ENCODE data around the gene TACSTD2.
"Not testable (repeated sequence)": the region's sequence is repeated elsewhere in the genome, so short reads cannot be mapped to it uniquely, and the experiment has no call there.

TACSTD2 gene

DNA sequence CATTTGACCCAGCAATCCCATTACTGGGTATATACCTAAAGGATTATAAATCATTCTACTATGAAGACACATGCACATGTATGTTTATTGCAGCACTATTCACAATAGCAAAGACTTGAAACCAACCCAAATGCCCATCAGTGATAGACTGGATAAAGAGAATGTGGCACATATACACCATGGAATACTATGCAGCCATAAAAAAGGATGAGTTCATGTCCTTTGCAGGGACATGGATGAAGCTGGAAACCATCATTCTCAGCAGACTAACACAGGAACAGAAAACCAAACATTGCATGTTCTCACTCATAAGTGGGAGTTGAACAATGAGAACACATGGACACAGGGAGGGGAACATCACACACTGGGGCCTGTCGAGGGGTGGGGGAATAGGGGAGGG, 13.3 kb downstream of the TACSTD2 start:
- not testable (repeated sequence) for DNase-seq (ENCODE audit: low spot score)

DNA sequence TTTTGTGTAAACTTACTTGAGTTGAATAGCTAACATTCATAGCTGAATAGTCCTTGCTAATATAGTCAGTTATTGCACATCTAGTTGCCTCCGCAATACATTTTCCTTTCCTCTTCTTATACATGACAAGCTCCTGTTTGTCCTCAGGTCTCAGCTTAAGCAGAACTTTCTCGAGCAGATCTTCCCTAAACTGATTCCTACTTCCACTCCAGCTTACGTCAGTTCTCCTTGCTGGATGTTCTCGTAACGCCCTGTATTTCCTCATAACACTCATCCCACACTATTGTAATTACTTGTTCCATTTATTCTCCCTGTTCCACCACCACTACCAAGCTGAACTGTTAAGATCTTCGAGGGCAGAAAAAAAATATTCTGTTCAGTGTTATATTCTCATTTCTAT, 15.4 kb downstream of the TACSTD2 start:
- no peak for DNase-seq (ENCODE audit: low spot score)

DNA sequence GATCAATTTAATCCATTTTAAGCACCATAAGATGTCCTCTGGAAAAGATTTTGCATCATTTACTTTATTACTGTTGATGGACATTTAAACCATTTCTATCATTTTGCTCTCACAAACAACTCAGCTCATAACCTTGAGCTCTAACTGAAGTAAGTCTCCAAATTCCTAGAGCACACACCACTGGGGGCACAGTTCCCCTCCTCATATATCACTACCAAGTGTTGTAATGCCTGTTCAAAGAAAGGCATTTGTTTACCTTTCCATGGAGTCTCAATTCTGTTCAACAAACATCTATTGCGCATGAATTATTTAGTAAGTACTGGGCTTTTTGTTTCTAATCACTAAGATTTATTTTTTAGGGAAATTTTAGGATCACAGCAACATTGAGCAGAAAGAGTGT, 21.7 kb downstream of the TACSTD2 start:
- DNase-seq (ENCODE audit: low spot score), result no peak

GRCh38 chr1:58551186-58552140, 25.6 kb downstream of the TACSTD2 start:
- DNase-seq (ENCODE audit: low spot score), result no peak

DNA sequence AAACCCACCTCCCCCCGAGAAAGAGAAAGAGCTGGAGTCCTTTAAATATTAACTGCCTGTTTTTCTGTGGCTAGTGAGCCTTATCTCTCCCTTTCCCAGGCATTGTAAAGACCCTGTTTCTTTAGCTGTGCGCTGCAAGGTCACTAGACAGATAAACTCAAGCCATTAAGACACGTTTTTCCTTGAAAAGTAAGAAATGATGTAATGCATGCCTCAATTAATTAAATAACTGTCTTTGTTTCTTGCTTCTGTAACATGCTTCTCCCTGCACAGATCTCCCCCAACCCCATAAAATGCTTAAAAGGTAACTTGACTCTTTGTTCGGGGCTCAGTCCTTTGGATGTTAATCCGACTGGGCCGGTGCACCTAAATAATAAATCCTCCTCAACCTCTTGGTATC, 27.8 kb downstream of the TACSTD2 start:
- not testable (repeated sequence) for DNase-seq (ENCODE audit: low spot score)

- DNase-seq (ENCODE audit: low spot score), result no peak
Measured at GRCh38 chr1:58548371-58548770, 28.7 kb downstream of the TACSTD2 start.

DNA sequence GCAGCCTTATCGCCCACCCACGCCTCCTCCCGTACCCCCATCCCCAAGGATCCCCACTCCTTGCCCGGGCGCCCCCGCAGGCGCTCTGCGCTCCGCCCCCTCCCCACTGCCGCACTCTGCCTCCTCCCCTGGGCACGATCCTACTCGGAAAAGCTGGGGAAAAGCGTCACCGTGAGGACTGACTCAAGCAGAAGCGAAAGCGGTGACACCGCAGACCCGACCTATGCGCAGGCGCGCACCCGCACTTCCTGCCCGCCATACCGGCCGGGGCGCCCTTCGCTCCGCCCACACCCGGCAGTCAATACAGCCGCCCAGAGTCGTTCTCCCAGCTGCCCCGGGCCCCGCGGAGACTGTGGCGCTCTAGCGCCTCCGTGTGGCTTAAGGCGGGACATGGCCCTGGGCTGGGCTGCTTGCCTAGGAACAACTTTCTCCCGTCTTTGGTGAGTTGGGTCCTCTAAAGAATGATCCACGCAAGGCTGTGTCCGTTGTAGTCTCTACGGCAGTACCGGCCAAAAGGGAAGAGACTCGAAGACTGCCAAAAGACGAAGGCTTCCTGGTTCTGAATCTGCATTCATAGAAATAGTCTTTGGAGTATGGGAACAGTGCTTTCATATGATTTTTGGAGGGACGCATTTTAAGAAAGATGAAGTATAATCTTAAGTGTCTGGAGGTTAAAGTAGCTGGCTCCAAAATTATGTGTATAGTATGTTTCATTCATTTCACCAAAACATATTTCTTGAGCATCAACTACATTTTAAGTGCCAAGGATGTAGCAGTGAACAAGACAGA, 30.3 kb downstream of the TACSTD2 start, which contains the start of gene OMA1:
OMA1 (minus strand) TSS at position 207 of the 789 bp plus-strand sequence. CDS start 7,432 bp downstream, outside the sequence.
- peak; percentile 91 for DNase-seq (ENCODE audit: low spot score)

DNA sequence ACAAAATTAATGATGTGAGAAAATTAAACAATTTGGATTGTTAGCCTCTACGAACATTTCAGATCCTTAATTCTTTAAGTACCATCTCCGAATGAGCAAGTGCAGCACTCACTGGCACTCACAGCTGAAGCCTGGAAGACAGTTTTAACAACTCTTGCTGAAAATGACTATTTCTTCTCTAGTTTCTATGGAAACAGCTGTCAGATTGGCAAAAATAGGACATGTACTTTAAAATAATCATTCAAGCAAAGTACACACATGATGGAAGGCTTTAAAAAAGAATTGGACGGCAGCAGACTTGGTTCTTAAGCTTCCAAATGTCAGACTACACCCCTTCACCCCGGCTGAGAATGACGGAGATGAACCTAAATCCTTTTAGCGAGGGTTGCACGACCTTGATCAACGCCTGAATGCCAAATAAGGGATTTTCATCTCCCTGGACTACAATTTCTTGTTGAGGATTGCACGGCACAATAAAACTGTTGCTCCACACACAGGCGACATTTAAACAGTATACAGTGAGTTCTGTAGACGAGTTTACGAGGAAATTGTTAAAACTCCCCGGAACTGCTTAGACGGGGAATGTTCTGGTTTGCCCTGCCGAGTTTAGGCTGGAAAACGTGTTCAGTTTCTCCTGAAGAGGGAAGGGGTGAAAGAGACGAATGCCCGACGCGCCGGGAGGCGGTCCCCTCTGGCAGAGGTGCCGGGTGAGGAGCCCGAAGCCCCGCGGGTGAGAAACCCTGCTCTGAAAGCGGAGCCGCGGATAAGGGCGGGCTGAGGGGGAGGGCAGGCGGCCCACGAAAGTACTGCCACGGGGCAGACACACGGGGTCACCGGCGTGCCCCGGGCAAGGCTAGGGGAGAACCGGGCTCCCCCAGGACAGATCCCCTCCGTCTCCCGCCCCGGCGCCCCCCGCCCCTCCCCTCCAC, 31.2 kb downstream of the TACSTD2 start:
- peak; percentile 54 for DNase-seq (ENCODE audit: low spot score)

- DNase-seq (ENCODE audit: low spot score), result no peak
Measured at GRCh38 chr1:58543260-58543659, 33.8 kb downstream of the TACSTD2 start.

- DNase-seq (ENCODE audit: low spot score), result no peak
Measured at GRCh38 chr1:58539553-58539952, 37.5 kb downstream of the TACSTD2 start.

DNA sequence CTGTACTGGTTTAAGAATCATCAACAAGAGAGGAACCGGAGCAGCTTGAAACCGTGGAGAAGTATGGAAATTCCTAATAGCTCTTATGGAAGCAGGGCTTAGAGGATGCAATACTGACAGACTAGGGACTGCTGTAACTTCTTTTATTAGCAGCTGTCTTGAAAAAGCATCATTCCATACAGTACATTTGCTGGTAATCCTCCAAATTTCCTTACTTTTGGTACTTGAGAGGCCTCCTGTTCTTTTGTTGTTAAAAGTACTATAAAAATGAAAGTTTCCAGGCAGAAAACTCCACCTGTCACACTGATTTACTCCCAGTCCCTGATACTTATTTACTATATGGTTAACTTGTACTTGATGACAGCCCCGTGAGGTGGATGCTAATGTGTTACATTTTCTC, 38.2 kb downstream of the TACSTD2 start:
- no peak for DNase-seq (ENCODE audit: low spot score)

DNA sequence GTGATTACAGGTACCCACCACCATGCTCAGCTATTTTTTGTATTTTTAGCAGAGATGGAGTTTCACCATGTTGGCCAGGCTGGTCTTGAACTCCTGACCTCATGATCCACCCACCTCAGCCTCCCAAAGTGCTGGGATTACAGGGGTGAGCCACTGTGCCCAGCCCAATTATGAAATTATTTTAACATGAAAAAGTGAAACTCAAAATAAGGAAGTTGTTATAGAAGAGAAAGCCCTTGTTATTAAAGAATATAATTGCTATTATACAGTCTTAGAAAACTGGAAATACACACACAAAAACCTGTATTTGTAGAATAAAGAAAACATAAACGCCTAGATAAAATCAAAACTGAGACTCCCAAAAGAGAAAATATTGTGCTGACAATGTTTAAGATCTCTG, 45.2 kb downstream of the TACSTD2 start:
- not testable (repeated sequence) for DNase-seq (ENCODE audit: low spot score)

GRCh38 chr1:58529284-58529683, 47.8 kb downstream of the TACSTD2 start:
- no peak for DNase-seq (ENCODE audit: low spot score)

DNA sequence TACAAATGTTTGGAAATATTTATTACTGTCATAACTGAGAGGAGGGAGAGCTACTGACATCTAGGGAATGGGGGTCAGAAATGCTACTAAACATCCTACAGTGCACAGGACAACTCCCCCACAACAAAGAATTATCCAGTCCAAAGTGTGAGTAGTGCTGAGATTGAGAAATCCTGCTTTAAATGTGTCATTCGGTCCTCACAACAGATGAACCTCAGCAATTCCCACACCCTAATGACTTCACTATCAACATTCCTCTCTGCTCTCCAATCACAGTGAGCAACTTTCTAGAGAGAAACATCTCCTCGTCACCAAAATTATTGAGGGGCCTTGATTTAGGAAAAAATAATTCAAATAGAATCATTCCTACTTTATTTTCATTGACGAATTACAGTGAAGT, 48.5 kb downstream of the TACSTD2 start:
- peak; percentile 8 for DNase-seq (ENCODE audit: low spot score)
